Psoas muscle (tissue), 8 donors: Measurements from ENCODE around the gene OSGIN1. TPM values are rescaled to one million over a fixed set of nuclear protein-coding genes. Genes with fewer than 3 reads are reported as not detected.

ENCODE experiments used
- ATAC-seq, 4 donors: fragments of 200-7000 bp; cut with Tn5 transposase; one replicate each; pipeline ENCODE4 v1.9.1; 2020; ENCODE audit warnings: moderate library complexity in 3 of 4, mild to moderate bottlenecking in 2 of 4
- DNase-seq, 2 donors: peaks; one replicate each; pipeline ENCODE4 v3.0.0-alpha.2; 2020
- H3K27ac ChIP-seq: fragments of 200-600 bp; one replicate; pipeline ENCODE4 v1.8.0; 2022
- H3K27me3 ChIP-seq, 3 donors: fragments of 200-600 bp in 1 of 3; one replicate each; pipeline versions ENCODE4 v1.6.1 to v1.8.0; 2013 to 2022; ENCODE audit warnings: low read length in 2 of 3, mild to moderate bottlenecking in 2 of 3, moderate library complexity in 1 of 3; ENCODE audit not compliant: insufficient read depth in 3 of 3
- H3K36me3 ChIP-seq, 2 donors: fragments of 200-600 bp in 1 of 2; one replicate each; pipeline versions ENCODE4 v1.6.1 to v1.8.0; 2013 to 2022; ENCODE audit warnings: low read depth in 1 of 2, mild to moderate bottlenecking in 1 of 2, moderate library complexity in 1 of 2; ENCODE audit not compliant: insufficient read depth in 1 of 2
- H3K4me1 ChIP-seq: fragments of 200-600 bp; one replicate; pipeline ENCODE4 v1.8.0; 2022
- H3K4me3 ChIP-seq: fragments of 200-600 bp; one replicate; pipeline ENCODE4 v1.8.0; 2022; ENCODE audit warnings: mild to moderate bottlenecking
- H3K9me3 ChIP-seq: fragments of 200-600 bp; one replicate; pipeline ENCODE4 v1.8.0; 2022
- WGBS, 3 donors: extraction: QIAGEN DNeasy Blood & Tissue Kit; methylation state at CpG; one replicate each; pipeline versions ENCODE4 v1.1.6 to v1.1.7; 2013; 5-methylcytosine and 5-hydroxymethylcytosine counted together
- intact Hi-C, 2 donors: fragments of 100-400 bp; cut with DNase I; formaldehyde crosslinking; loops; one replicate each; pipeline versions ENCODE4 v1.11.0 to v1.14.2; 2022
- polyA plus RNA-seq, 3 donors: library from polyadenylated mRNA; stranded (reverse); fragments of 200-250 nt; gene quantifications; one replicate each; pipeline ENCODE4 v1.2.3, GENCODE V29; 2013
- total RNA-seq, 4 donors: library from RNA; stranded (reverse); fragmentation: NEBNext Ultra II Directional in 2 of 4; extraction: Animal tissue kit (Norgen Biotek cat#: 25700) in 2 of 4; gene quantifications; one replicate each; pipeline versions ENCODE4 v1.2.1 to v1.2.4, GENCODE V29; 2021 to 2023
- TF ChIP-seq, protein P1 (sequence below): fragments of 200-600 bp; IDR thresholded peaks from one replicate; pipeline ENCODE4 v1.8.0; 2022; ENCODE audit warnings: antibody characterized with exemption
- donor health status: healthy with polysubstance abuse.
- donor health status: DM: no; HTN: no; CAD: no; lungs with moderate emphysema.
- donor health status: Bipolar disorder and iron deficiency.
- donor health status: healthy.
- donor health status: DM: yes; HTN: yes; CAD: no.
- donor health status: DM: no; HTN: no; CAD: no.
- donor health status: DM: no; HTN: no; CAD: no.
- donor health status: DM: yes; HTN: yes; CAD: no.

Gene OSGIN1
- total and polyA plus RNA-seq, 7 donors = 10.4 to 39.4 (median 25.1) TPM

DNA sequence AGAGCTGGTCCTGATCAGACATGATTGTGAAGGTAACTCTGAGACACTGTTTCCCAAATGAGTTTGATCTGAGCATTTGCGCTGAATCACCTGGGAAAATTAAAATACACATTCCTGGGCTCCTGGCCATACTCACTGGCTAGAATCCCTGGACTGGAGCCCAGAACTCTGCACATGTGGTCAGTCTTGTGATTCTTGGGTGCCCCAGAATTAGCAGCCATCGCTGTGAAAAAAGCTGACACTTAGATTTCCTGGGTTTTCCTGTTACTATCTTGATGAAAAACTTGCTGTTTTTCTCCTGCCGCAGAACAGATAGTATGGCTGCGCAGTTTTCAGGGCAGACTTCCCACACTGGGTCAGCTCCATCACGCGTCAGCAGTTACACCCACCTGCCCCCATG is 39.6 kb downstream of the OSGIN1 start:
- TF ChIP-seq, protein P1, sequence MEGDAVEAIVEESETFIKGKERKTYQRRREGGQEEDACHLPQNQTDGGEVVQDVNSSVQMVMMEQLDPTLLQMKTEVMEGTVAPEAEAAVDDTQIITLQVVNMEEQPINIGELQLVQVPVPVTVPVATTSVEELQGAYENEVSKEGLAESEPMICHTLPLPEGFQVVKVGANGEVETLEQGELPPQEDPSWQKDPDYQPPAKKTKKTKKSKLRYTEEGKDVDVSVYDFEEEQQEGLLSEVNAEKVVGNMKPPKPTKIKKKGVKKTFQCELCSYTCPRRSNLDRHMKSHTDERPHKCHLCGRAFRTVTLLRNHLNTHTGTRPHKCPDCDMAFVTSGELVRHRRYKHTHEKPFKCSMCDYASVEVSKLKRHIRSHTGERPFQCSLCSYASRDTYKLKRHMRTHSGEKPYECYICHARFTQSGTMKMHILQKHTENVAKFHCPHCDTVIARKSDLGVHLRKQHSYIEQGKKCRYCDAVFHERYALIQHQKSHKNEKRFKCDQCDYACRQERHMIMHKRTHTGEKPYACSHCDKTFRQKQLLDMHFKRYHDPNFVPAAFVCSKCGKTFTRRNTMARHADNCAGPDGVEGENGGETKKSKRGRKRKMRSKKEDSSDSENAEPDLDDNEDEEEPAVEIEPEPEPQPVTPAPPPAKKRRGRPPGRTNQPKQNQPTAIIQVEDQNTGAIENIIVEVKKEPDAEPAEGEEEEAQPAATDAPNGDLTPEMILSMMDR = no peak
- H3K36me3 ChIP-seq = no peaks in the 10 kb centered on the region
- intact Hi-C loops = no loop called here
- no peak overlapping the region for H3K27ac ChIP-seq
- no peak overlapping the region for H3K4me3 ChIP-seq
- H3K9me3 ChIP-seq = no peaks in the 10 kb centered on the region
- 55 to 68% (median 60%) methylated on average over 6 of the region's 6 CpGs for WGBS, 3 donors
- H3K27me3 ChIP-seq = peaks cover 0 to 10% (median 0%) of the 10 kb centered on the region in 3 donors
- ATAC-seq (peak in 3 of 4 donors; percentile 27 to 69 (median 54)), DNase-seq (no peak)
- peaks cover 6% of the 10 kb centered on the region for H3K4me1 ChIP-seq

DNA sequence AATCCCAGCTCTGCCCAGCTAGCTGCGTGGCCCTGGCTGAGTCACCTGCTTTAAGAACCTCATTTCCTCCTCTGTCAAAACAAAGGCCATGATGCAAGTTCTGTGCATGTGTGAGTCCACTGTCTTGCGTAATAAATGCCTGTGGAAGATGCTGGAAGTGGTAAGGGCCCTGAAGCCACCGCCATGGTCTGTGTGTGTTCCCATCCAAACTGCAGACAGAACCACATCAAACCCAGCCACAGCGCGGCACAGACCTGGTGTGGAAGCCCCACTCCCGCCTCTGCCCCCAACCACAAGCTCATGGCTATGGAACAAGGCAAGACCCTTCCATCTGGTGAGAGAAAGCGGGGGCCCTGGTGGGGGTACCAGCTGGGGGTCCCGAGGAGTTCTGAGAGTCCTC is 41.0 kb downstream of the OSGIN1 start:
- 90 to 92% (median 92%) methylated on average over 8 of the region's 8 CpGs for WGBS, 3 donors
- TF ChIP-seq, protein P1 = no peak
- ATAC-seq = peak in 1 of 4 donors; percentile 45
- H3K27ac ChIP-seq = no peak overlapping the region
- peaks cover 0 to 10% (median 0%) of the 10 kb centered on the region in 3 donors for H3K27me3 ChIP-seq
- H3K4me1 ChIP-seq = peaks cover 6% of the 10 kb centered on the region
- intact Hi-C loops = no loop called here
- no peak for DNase-seq
- H3K9me3 ChIP-seq = no peaks in the 10 kb centered on the region
- H3K36me3 ChIP-seq = no peaks in the 10 kb centered on the region
- no peak overlapping the region for H3K4me3 ChIP-seq

DNA sequence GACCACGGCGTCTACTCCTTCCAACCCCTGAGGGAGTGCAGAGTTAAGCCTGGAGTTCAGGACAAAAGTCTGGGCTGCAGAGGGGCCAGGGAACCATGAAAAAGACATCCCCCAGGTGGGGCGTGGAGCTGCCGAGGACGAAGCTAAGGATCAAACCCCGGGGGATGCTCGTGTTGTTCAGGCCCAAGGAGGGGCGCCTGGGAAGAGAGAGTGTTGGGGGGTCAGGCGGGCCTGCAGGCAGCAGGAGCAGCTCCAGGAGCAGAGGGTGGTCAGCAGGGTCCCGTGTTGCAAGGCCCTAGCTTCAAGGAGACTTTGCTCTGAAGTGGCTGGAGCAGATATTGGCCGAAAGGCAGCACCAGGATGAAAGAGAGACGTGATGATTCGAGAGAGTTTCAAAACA is 41.7 kb downstream of the OSGIN1 start:
- Histone ChIP-seq H3K27me3 (peaks cover 0 to 10% (median 0%) of the 10 kb centered on the region in 3 donors), H3K4me3 (no peak overlapping the region), H3K9me3 (no peaks in the 10 kb centered on the region), H3K4me1 (peaks cover 6% of the 10 kb centered on the region), H3K36me3 (no peaks in the 10 kb centered on the region), H3K27ac (no peak overlapping the region)
- TF ChIP-seq, protein P1 = no peak
- DNase-seq = no peak
- intact Hi-C loops = no loop called here
- WGBS, 3 donors = 80 to 85% (median 84%) methylated on average over 13 of the region's 13 CpGs
- no peak for ATAC-seq

DNA sequence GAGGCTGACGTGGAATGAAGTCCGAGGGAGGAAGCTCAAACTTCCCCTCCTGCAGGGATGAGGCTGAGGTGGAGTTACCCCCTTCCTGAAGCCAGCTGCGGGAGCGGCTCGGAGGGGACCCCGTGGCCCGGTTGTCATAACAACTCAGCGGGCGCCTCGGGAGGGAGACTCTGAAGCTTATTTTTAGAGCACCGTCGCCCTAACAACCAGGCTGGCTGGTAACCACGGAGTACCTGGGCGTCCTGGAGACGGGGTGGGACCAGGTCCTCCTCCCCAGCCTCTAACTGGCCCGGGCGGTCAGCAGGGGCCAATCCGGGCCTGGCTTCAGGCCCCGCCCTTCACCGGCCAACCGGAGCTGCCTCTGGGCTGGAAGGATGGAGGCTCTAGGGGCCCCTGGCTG is 42.7 kb downstream of the OSGIN1 start:
- peaks cover 0 to 4% (median 0%) of the 10 kb centered on the region in 3 donors for H3K27me3 ChIP-seq
- H3K4me1 ChIP-seq = peaks cover 6% of the 10 kb centered on the region
- H3K36me3 ChIP-seq = no peaks in the 10 kb centered on the region
- H3K9me3 ChIP-seq = no peaks in the 10 kb centered on the region
- ATAC-seq = no peak
- no peak overlapping the region for H3K4me3 ChIP-seq
- DNase-seq = no peak
- TF ChIP-seq, protein P1 = no peak
- WGBS, 3 donors = 22 to 29% (median 24%) methylated on average over 19 to 21 of the region's 21 CpGs
- intact Hi-C loops = no loop called here
- H3K27ac ChIP-seq = no peak overlapping the region
